Measurements from ENCODE around the gene YIPF2. TPM values are rescaled to one million over a fixed set of nuclear protein-coding genes. Genes with fewer than 3 reads are reported as not detected.
A peak's percentile ranks its signal among the peaks of the same experiment; 100 is the strongest.

YIPF2 gene
- polyA plus RNA-seq, 2 of the 4 experiments (the other 2 are of a cell fraction), result 13.1 to 17.5 TPM

- CTCF ChIA-PET, result interaction anchor here (0.9 to 2.0 kb wide), 4 partner anchors 12 to 59 kb away, joined by 3 to 9 read pairs (median 6); no protein-coding TSS in a partner anchor
- POLR2A ChIA-PET, result no interaction called here
- Histone ChIP-seq H3K9me3 (no peaks in the 10 kb centered on the region), H3K4me1 (peaks cover 14% of the 10 kb centered on the region; the same call in 2 of the 3 replicates), H3K4me2 (no peak overlapping the region), H3K27ac (no peak overlapping the region; a peak in 1 of 6 replicates), H3K4me3 (no peak overlapping the region)
- FAIRE-seq, result no peak
- peak in 1 of 2 experiments; percentile 20; a peak in 1 of 6 replicates for ATAC-seq
- no peak for TF ChIP-seq REST (IDR thresholded peaks at IDR 0.05)
- TF ChIP-seq CEBPB (IDR thresholded peaks at IDR 0.05), result no peak
- no peak for TF ChIP-seq CHD2 (IDR thresholded peaks at IDR 0.05; ENCODE audit: low read length, partially characterized antibody)
- DNase-seq (ENCODE audit: low read depth in 1 of 2, low spot score in 1 of 2), result no peak
- 88% methylated on average over 18 of the region's 19 CpGs for WGBS (ENCODE audit: missing lambda C conversion rate)
Measured at GRCh38 chr19:10976131-10976892, 47.9 kb upstream of the YIPF2 start.

- DNase-seq (ENCODE audit: low read depth in 1 of 2, low spot score in 1 of 2) (no peak), FAIRE-seq (no peak), ATAC-seq (no peak)
- no peak for TF ChIP-seq TFCP2L1 (CRISPR knock-in tag; IDR thresholded peaks at IDR 0.05)
- TF ChIP-seq MAX (IDR thresholded peaks at IDR 0.05), result no peak
- no peak for TF ChIP-seq FOXS1 (CRISPR knock-in tag; IDR thresholded peaks at IDR 0.05)
- TF ChIP-seq BHLHE40 (IDR thresholded peaks at IDR 0.05; ENCODE audit: low read depth, low read length), result no peak
- H3K4me1 ChIP-seq, result peaks cover 14% of the 10 kb centered on the region; the same call in 2 of the 3 replicates
- POLR2A ChIA-PET, result no interaction called here
- no peaks in the 10 kb centered on the region for H3K9me3 ChIP-seq
- CTCF ChIA-PET, result interaction anchor here (0.9 to 2.0 kb wide), 3 partner anchors 34 to 60 kb away, joined by 4 to 8 read pairs (median 4); no protein-coding TSS in a partner anchor
- H3K4me3 ChIP-seq, result no peak overlapping the region
- H3K27ac ChIP-seq, result no peak overlapping the region; a peak in 1 of 6 replicates
- 83% methylated on average over 19 of the region's 19 CpGs for WGBS (ENCODE audit: missing lambda C conversion rate)
- H3K4me2 ChIP-seq, result no peak overlapping the region
Measured at GRCh38 chr19:10975374-10976130, 47.1 kb upstream of the YIPF2 start.

GRCh38 chr19:10971107-10971726 lies 42.8 kb upstream of the YIPF2 start:
- CTCF ChIA-PET, result interaction anchor here (0.8 kb wide), 1 partner anchor 42 kb away, joined by 3 read pairs; no protein-coding TSS in a partner anchor

More at GRCh38 chr19:10971107-10971726, 42.8 kb upstream of the YIPF2 start:
- Histone ChIP-seq H3K4me1 (peaks cover 15% of the 10 kb centered on the region), H3K9me3 (no peaks in the 10 kb centered on the region), H3K4me2 (no peak overlapping the region), H3K27ac (no peak overlapping the region), H3K4me3 (no peak overlapping the region)
- no peak for DNase-seq (ENCODE audit: low read depth in 1 of 2, low spot score in 1 of 2)
- POLR2A ChIA-PET, result no interaction called here
- no peak for ATAC-seq
- no peak for FAIRE-seq
- WGBS (ENCODE audit: missing lambda C conversion rate), result 94% methylated on average over 8 of the region's 8 CpGs
- TF ChIP-seq ELK1 (IDR thresholded peaks at IDR 0.05; ENCODE audit: low read depth, low read length) (no peak), ESRRA (IDR thresholded peaks at IDR 0.05; ENCODE audit: borderline replicate concordance, low read length) (no peak), HMGXB4 (CRISPR knock-in tag; IDR thresholded peaks at IDR 0.05; ENCODE audit: borderline replicate concordance) (no peak), KDM5A (IDR thresholded peaks at IDR 0.05) (no peak)

Data from A549 (cell line).